Stimulated activated CD4-positive, alpha-beta T cell treated with anti-CD3 and anti-CD28 coated beads, Interleukin-12 subunit alpha, Interleukin-12 subunit beta, amount 100 ng/mL, for 24 hours (primary cell): ENCODE measurements around the gene ASAP2.

Experiments used
- DNase-seq, 2 experiments: peaks; one replicate each; pipeline ENCODE4 v3.0.0-alpha.2; 2020; ENCODE audit warnings: low read depth in 2 of 2

Gene ASAP2

GRCh38 chr2:9347411-9347881 lies 140.8 kb downstream of the ASAP2 start:
- no peak for DNase-seq

GRCh38 chr2:9354318-9354717 lies 147.7 kb downstream of the ASAP2 start:
- DNase-seq, result no peak

GRCh38 chr2:9355270-9355669 lies 148.7 kb downstream of the ASAP2 start:
- DNase-seq, result no peak

- no peak for DNase-seq
These were observed 149.1 kb downstream of the ASAP2 start for GRCh38 chr2:9355716-9356115.

GRCh38 chr2:9356261-9356660 lies 149.6 kb downstream of the ASAP2 start:
- DNase-seq, result no peak

- DNase-seq, result no peak
These were observed 152.2 kb downstream of the ASAP2 start for GRCh38 chr2:9358846-9359245.

- DNase-seq, result no peak
These were observed 152.9 kb downstream of the ASAP2 start for GRCh38 chr2:9359463-9359862.

- no peak for DNase-seq
These were observed 153.5 kb downstream of the ASAP2 start for GRCh38 chr2:9360110-9360509.

GRCh38 chr2:9360701-9361100 lies 154.1 kb downstream of the ASAP2 start:
- DNase-seq, result no peak

- no peak for DNase-seq
These were observed 157.8 kb downstream of the ASAP2 start for GRCh38 chr2:9364373-9364772.

GRCh38 chr2:9364791-9365497 lies 158.3 kb downstream of the ASAP2 start:
- DNase-seq, result no peak

GRCh38 chr2:9365498-9366019 lies 158.9 kb downstream of the ASAP2 start:
- DNase-seq, result no peak

- no peak for DNase-seq
These were observed 159.4 kb downstream of the ASAP2 start for GRCh38 chr2:9366026-9366425.

- no peak for DNase-seq
These were observed 164.1 kb downstream of the ASAP2 start for GRCh38 chr2:9370746-9371145.

- no peak for DNase-seq
These were observed 166.4 kb downstream of the ASAP2 start for GRCh38 chr2:9373047-9373446.

- no peak for DNase-seq
These were observed 166.9 kb downstream of the ASAP2 start for GRCh38 chr2:9373476-9373875.

GRCh38 chr2:9374071-9374730 lies 167.6 kb downstream of the ASAP2 start:
- DNase-seq, result no peak

GRCh38 chr2:9375857-9376428 lies 169.3 kb downstream of the ASAP2 start:
- DNase-seq, result no peak

- no peak for DNase-seq
These were observed 171.0 kb downstream of the ASAP2 start for GRCh38 chr2:9377461-9378097.

- DNase-seq, result no peak
These were observed 172.1 kb downstream of the ASAP2 start for GRCh38 chr2:9378433-9379390.

- DNase-seq, result no peak
These were observed 172.8 kb downstream of the ASAP2 start for GRCh38 chr2:9379391-9379755.
